Umbilical cord (tissue), 2 donors: Measurements from ENCODE around the gene ATE1. TPM values are rescaled to one million over a fixed set of nuclear protein-coding genes. Genes with fewer than 3 reads are reported as not detected.

Experiments used
- DNase-seq: peaks from one replicate; pipeline ENCODE4 v3.0.0-alpha.2; 2015; ENCODE audit warnings: low spot score
- total RNA-seq: library from RNA; depleted of rRNA; stranded (reverse); fragments of >200 nt; gene quantifications from one replicate; pipeline ENCODE4 v1.2.3, GENCODE V29; 2014; ENCODE audit warnings: low replicate concordance; ENCODE audit not compliant: insufficient read depth

ATE1 gene
- total RNA-seq, 1 donor from 2014 or later, result 17.3 TPM

DNA sequence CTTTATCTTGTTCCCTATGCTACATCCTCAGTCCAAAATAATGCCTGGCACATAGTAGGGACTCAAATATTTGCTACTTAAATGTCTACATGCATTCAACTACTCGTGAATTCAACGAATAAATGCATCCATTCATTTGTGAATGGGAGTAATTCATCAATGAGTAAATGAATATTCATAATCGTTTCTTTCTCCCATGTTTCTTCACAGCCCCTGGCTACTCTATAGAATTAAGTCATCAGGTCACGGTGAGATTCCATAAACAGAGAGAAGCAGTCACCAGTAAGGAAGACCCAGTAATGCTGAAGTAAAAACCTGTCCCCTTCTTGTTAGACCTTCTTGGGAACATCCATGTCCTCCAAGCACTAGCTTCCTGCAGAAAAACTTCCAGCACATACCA, 48.4 kb downstream of the ATE1 start:
- no peak for DNase-seq

- DNase-seq, result no peak
Observed at GRCh38 chr10:121873236-121873635, 54.6 kb downstream of the ATE1 start.

DNA sequence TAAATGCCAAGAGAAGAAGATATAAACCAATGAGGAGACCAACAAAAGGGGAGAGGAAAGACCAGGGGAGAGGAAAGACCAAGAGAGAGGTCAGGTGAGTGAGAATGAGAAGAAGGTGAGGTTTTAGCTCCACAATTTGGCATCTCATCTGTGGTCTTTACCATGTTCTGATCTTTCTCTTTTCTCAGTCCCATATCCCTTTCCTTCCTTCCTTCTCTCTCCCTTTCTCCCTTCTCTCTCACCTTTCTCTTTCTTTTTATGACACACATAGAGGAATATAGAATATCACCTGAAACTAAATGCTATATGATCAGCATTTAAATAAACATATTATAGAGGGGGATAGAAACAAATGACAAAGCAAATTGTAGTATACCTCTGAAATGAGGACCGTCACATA, 57.4 kb downstream of the ATE1 start:
- no peak for DNase-seq

DNA sequence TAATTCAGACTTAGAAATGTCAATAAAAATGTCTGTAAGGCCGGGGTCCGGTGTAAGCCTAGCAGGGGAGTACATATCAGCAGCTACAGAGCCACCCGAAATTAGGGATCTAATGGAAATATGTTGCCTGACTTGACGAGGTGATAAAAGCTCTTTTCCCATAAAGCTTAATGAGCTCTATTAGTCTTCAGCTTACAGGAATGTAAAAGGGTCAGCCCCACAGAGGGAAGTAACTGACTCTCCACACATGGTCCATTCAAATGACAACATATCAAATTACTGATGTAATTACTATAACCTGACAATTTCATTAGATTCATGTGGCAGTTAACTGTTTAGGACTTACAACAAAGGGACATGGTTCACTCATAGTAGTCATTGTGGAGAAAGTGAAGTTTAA, 62.3 kb downstream of the ATE1 start:
- DNase-seq, result no peak

DNA sequence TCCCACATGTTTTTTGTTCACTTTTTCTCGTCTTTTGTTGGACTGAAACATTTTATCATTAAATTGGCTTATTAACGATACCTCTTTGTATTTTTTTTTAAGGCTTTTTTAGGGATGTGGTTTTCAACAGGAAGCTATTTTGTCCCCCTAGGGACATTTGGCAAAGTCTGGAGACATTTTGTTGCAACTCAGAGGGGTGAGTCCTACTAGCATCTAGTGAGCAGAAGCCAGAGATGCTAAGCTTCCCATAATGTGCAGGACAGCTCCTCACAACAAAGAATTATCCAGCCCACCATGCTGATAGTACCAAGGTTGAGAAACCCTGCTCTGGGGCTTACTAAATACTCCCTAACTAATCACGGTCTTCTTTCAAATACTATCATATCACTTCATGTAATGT, 63.2 kb downstream of the ATE1 start:
- no peak for DNase-seq

- no peak for DNase-seq
Observed at GRCh38 chr10:121864168-121864567, 63.7 kb downstream of the ATE1 start.

DNA sequence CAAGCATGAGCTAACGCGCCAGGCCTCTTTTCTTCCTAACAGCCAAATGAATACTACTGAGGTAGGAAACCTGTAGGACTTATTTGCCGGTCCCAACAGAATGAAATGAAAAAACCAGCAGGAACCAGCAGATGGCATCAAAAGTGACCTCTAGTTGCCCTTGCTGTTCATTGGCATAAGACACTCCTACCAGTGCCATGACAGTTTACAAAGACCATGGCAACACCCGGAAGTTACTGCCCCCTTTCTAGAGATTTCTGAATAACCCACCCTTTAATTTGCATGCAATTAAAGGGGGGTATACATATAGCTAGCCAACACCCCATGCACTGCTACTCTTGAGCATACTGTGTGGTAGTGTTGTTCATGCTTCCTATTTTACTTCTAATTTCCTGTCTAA, 65.2 kb downstream of the ATE1 start:
- no peak for DNase-seq

GRCh38 chr10:121862042-121862441, 65.8 kb downstream of the ATE1 start:
- DNase-seq, result no peak

- no peak for DNase-seq
Observed at GRCh38 chr10:121860810-121861209, 67.0 kb downstream of the ATE1 start.

DNA sequence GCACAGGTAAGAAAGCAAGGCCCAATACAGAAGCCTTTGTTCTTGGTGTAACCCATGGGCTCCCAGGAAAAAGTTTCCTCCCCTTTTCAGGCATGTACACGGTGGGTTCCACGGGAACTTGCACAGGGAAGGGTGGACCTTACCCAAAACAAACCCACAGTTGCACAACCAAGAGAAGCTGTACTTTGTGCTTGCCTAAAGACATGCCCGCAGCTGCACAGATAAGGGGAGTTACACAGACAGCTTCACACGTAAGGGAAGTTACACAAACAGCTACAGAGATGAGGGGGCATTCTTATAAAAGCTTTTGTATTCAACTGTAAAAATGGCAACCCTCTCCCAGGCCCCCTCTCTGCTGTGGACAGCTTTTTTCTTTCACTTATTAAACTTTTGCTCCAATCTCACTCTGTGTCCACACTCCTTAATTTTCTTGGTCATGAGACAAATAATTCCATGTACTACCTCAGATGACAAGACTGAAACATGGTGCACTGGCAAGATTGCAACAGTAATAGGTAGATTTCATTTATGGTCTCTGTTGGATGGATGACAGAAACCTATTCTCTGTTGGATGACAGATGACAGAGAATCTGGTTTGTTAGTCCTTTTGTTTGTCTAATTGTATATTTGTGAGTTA, 72.9 kb downstream of the ATE1 start:
- no peak for DNase-seq

DNA sequence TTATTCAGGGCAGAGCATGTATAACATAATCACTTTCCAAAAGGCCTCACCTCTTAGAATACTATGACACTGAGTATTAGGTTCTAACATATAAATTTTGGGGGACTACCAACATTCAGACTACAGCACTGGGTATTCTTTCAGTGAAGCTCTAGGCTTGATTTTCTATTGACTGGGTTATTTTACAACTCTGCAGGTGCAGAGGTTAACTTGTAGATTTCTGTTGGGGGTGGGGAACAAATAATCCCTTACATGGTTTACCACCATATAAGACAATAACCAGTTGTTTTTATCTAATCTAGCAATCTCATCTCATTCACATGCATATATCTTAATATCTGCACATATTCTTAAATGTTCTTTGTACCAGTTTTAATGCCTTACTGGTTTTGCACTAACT, 73.9 kb downstream of the ATE1 start:
- no peak for DNase-seq

- peak; percentile 57 for DNase-seq
Observed at GRCh38 chr10:121851786-121852185, 76.0 kb downstream of the ATE1 start.

DNA sequence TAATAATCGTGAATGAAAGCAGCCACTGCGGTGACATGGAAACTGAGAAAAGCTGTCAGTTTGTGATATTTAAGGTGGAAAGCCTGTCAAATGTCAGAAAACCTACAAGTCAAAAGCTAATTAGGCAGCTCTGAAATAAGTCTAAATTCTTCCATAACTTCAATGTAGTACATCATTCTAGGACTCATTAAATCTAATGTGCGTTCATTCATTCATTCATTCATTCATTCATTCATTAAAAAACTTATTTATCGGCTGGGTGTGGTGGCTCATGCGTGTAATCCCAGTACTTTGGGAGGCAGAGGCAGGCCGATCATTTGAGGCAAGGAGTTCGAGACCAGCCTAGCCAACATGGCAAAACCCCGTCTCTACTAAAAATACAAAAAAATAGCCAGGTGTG, 79.7 kb downstream of the ATE1 start:
- no peak for DNase-seq

- no peak for DNase-seq
Observed at GRCh38 chr10:121846555-121846954, 81.3 kb downstream of the ATE1 start.

DNA sequence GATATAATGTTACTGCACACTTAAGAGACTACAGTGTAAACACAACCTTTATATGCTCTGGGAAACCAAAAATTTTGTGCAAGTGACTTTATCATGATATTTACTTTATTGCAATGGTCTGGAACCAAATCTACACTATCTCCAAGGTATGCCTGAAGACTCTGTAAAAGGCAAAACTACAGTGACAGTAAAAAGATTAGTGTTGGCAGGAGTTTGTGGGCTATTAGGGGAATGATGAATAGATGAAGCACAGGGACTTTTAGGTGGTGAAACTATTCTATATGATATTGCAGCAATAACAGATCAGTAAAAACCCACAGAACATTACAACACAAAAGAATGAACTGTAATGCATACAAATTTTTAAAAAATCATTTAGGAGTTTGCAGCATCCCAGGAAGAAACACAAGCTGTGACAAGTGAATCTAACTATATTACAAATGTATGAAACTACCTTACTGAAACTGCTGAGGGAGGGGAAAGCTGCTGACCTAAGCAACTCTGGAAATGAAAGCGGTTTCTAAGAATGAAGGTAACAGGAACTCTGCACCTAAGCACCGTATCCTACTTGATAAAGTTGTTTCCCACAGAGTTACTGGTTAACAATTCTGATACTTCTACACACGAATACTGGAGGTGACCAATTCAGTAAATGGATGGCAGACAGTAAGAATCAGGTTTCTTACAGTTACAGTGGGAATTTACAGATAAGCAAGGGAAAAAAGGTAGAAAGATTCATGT, 82.6 kb downstream of the ATE1 start:
- no peak for DNase-seq

GRCh38 chr10:121844537-121844936, 83.3 kb downstream of the ATE1 start:
- no peak for DNase-seq

DNA sequence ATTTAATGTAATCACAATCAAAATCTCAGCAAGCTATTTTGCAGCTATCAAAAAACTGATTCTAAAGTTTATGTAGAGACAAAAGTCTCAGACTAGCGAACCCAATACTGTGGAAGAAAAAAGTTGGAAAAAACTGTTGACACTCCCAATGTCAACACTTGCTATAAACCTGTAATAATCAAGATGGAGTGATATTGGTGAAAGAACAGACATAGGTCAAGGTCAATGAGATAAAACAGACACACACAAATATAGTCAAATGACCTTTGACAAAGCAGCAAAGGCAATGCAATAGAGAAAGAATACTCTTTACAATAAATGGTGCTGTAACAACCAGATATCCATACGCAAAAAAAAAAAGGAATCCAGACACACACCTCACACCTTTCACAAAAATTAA, 84.5 kb downstream of the ATE1 start:
- no peak for DNase-seq

GRCh38 chr10:121841862-121842261, 86.0 kb downstream of the ATE1 start:
- DNase-seq, result no peak

DNA sequence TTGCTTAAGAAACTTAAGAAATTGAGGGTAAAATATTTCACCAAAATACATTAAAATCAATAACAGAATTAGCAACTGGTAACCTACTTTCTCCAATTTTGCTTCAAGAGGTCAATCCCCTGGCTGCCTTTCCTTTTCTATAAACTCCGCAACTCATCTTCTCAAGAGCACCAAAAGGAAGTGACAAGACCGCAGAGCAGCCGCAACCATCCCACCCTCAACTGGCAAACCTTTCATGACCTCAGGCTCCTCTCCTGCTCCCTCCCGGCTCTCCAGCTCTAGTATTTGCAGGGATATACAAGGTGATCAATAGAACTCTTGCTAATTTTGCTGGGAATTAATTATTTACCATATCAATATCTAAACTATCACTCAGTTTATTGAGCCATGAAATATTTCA, 88.9 kb downstream of the ATE1 start:
- DNase-seq, result no peak

GRCh38 chr10:121838149-121838548, 89.7 kb downstream of the ATE1 start:
- DNase-seq, result no peak

- DNase-seq, result peak; percentile 91
Observed at GRCh38 chr10:121836171-121836570, 91.7 kb downstream of the ATE1 start.

DNA sequence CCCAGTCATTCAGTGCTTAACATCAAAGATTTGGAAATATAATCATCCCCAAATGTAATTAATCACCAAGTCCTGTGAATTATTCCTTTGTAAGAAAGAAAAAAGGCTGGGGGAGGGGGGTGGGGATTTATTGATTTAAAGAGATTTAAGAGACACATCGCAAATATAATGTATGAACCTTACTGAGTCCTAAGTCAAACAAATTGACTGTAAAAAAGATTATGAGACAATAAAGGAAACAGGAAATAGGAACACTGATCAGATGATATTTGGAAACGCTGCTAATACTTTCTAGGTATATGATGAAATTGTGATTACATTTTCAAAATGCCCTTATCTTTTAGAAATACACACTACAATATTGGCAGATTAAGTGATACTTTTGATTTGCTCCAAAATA, 92.5 kb downstream of the ATE1 start:
- DNase-seq, result no peak

GRCh38 chr10:121834757-121835156, 93.1 kb downstream of the ATE1 start:
- peak; percentile 77 for DNase-seq

- DNase-seq, result peak; percentile 36
Observed at GRCh38 chr10:121833387-121833786, 94.4 kb downstream of the ATE1 start.
